HG02943 (cell line): ENCODE results near the gene COMMD4.
"Not testable (repeated sequence)": the region's sequence is repeated elsewhere in the genome, so short reads cannot be mapped to it uniquely, and the experiment has no call there.

Experiments
- ATAC-seq: cut with Tn5 transposase; IDR thresholded peaks from one replicate; pipeline ENCODE4 v1.9.1; 2021; ENCODE audit warnings: mild to moderate bottlenecking, low read depth, moderate library complexity; ENCODE audit not compliant: unreplicated experiment

Gene COMMD4

GRCh38 chr15:75335705-75336355 lies at the start of gene COMMD4:
COMMD4 (plus strand) TSS chr15:75336063; CDS start chr15:75336090, 27 bp downstream.
- ATAC-seq: no peak

DNA sequence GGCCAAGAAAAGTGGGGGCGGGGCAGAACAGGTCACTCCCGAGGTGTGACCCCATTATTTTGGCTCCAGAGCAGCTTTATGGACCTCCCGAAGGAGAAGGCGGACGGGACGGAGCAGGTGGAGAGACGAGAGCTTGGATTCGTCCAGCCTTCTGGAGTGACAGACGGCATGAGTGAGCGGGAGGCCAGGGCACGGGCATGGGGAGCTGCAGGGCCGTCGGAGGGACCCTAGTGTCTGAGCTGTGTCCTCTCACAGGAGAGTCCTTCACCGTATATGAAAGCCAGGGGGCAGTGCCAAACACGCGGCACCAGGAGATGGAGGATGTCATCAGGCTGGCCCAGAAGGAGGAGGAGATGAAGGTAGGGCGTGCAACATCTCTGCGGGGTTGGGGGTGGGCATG lies 42.2 kb upstream of the COMMD4 start:
- ATAC-seq: not testable (repeated sequence)

DNA sequence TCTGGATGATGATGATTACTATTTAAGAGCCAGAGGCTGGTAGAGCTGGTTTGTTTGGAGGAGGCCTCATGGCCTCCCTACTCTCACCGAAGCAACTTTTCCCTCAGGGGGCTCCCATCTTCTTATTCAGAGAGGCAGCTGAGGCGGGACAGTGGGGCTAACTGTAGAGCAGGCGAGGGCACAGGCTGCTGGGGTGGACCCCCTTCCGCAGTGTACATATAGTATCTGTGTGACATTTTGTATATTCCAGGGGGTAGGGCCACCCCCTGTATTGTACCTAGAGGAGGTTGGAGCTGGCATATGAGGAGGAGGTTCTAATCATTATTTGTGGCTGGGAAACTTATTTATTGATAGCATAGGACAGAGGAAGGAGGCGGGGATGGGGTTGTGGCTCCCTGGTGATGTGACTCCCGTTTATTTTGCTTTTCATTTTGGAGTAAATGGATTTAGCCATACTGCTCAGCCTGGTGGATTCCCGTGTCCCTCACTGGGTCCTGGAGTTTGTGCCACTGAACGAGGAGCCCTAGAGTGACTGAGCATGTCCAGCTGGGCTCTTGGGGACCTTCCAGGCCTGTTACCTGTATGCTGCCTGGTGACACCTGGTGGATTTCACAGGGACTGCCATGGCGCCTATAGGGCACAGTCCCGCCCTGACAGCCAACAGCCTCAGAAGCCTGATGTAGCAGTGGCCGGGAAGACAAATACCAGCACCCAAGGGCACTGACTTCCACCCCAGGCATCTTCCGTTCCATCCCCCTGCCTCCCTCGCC lies 37.1 kb upstream of the COMMD4 start:
- not testable (repeated sequence) for ATAC-seq

DNA sequence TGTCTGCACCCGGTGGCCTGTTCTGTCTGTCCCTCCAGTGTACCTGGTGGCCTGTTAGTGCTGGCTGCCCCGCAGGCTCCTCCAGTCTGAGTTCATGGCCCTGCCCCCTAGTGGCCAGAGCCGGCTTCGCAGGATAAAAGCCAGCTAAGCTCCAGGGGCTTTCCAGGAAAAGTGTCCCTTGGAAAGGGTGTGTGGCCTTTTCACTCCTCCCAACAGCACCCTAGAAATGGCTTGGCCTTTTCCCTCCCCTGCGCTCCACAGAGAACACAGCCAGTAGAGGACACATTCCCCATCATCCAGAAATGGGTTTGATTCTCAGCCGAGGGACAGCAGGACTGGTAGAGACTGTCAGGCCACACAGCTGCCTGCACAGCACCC lies 36.6 kb upstream of the COMMD4 start:
- ATAC-seq: not testable (repeated sequence)

- ATAC-seq: not testable (repeated sequence)
These were observed 35.8 kb upstream of the COMMD4 start for GRCh38 chr15:75300026-75300425.

DNA sequence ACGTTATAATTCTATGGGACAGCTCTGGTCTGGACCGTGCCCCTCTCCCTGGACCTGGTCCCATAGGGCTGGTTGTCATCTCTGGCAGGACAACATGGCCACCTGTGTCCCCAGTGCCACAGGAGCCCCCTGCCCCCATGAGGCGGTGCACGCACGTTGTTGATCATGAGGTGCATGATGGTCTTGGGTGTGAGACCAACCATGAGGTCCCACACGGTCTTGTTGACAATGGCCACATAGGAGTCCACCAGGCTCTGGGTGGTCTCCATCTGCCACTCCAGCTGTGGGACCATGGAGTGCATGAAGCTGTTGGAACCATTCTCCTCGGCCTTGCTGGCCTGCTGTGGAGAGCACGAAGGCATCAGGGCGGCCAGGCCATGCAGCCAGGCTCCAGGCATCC lies 33.5 kb upstream of the COMMD4 start:
- ATAC-seq: no peak

GRCh38 chr15:75302753-75303152 lies 33.1 kb upstream of the COMMD4 start:
- not testable (repeated sequence) for ATAC-seq

DNA sequence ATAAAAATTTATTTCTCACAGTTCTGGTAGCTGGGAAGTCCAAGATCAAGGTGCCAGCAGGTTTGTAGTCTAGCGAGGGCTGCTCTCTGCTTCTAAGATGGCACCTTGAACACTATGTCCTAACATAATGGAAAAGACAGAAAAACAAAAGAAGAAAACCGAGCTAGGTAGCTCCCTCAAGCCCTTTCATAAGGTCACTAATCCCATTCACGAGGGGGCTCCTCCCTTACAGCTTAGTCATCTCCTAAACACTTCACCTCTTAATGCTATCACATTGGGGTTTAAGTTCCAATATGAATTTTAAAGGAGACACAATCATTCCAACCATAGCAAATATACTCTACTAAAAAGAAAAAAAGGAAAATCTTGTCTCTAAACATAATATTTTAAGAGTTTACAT lies 29.7 kb upstream of the COMMD4 start:
- no peak for ATAC-seq

- no peak for ATAC-seq
These were observed 28.0 kb upstream of the COMMD4 start for GRCh38 chr15:75307778-75308390.

DNA sequence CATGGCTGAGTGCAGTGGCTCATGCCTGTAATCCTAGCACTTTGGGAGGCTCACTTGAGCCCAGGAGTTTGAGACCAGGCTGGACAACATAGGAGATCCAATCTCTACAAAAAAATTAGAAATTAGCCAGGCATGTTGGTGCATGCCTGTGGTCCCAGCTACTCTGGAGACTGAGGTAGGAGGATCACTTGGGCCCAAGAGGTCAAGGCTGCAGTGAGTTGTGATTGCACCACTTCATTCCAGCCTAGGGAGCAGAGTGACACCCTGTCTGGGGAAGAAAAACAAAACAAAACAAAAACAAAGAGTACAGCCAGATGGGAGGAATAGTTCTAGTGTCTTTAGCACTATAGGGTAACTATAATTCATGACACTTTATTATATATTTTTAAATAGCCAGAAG lies 26.2 kb upstream of the COMMD4 start:
- ATAC-seq: no peak

GRCh38 chr15:75312548-75312947 lies 23.3 kb upstream of the COMMD4 start:
- ATAC-seq: not testable (repeated sequence)

GRCh38 chr15:75313116-75313845 lies 22.6 kb upstream of the COMMD4 start:
- no peak for ATAC-seq

DNA sequence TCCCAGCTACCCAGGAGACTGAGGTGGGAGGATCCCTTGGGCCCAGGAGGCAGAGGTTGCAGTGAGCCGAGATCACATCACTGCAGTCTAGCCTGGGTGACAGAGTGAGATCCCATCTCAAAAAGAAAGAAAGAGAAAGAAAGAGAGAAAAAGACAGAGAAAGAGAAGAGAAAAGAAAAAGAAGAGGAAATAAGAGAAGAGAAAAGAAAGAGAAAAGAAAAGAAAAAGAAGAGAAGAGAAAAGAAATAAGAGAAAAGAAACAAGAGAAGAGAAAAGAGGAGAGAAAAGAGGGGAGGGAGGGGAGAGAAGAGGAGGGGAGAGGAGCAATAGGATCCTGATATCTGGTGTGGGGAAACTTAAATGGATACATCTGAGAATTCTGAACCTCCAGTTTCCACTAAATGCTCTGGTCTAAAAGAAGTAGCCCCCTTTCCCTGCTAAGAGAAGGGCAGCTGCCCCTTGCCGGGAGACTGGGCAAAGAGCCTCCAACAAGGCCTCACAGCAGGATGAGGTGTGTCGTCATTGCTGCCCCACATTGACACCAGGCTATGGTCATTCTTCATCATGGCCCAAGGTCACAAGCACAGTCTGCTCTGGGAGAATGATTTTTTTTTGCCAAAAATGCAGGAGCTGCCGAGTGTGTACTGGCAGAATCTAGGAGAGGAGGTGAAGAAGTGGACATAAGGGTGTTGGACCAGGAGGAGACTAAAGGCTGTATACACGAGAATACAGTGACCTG lies 21.1 kb upstream of the COMMD4 start:
- no peak for ATAC-seq

GRCh38 chr15:75319231-75319897 lies 16.5 kb upstream of the COMMD4 start:
- ATAC-seq: not testable (repeated sequence)

- ATAC-seq: no peak
These were observed 14.2 kb upstream of the COMMD4 start for GRCh38 chr15:75321711-75322110.

DNA sequence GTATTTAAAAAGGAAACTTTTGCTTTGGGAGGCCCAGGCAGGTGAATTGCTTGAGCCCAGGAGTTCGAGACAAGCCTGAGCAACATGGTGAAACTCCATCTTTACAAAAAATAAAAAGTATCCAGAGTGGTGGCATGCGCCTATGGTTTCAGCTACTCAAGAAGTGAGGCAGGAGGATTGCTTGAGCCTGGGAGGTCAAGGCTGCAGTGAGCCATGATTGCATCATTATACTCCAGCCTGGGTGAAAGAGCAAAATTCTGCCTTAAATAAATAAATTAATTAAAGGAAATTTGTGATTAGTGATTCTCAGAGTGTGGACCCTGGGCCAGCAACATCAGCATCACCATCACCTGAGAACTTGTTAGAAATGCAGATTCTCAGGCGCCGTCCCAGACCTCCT lies 9.9 kb upstream of the COMMD4 start:
- ATAC-seq: no peak

DNA sequence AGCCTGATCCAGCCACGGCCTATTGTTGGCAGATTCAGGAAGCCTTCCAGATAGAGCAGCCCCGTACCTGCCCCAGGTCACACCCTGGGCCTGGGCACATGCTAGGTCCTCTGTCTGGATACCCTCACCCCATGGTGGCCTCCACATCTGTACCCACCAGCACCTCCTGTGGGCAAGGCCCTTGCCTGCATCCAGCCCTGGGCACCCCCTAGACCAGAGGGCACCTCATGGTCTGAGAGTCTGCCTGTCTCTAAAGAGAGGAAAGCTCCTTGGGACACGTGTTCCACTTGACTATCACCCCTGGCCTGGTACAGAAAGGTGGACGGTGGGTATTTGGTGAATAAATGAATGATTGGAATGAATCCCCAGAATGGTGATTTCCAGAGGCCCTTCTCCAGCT lies 8.9 kb upstream of the COMMD4 start:
- ATAC-seq: no peak

DNA sequence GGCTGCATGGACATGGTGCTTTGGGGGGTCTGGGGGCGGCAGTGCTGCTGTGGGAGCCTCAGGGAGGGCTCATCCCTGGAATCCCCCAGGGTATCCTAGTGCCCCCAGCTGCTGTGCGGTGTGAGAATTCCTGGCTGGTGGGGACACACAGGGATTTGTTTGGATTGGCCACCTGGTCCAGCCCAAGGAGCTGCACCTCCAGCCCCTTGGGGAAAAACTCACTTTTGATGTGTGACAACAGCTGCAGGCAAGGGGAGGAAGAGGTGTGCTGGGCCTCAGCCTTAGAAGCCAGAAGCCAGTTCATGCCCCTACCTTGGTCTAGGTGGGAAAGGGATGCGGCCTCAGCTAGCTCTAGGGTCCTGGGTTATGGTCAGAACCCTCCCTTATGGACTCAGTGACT lies 8.4 kb upstream of the COMMD4 start:
- ATAC-seq: no peak

DNA sequence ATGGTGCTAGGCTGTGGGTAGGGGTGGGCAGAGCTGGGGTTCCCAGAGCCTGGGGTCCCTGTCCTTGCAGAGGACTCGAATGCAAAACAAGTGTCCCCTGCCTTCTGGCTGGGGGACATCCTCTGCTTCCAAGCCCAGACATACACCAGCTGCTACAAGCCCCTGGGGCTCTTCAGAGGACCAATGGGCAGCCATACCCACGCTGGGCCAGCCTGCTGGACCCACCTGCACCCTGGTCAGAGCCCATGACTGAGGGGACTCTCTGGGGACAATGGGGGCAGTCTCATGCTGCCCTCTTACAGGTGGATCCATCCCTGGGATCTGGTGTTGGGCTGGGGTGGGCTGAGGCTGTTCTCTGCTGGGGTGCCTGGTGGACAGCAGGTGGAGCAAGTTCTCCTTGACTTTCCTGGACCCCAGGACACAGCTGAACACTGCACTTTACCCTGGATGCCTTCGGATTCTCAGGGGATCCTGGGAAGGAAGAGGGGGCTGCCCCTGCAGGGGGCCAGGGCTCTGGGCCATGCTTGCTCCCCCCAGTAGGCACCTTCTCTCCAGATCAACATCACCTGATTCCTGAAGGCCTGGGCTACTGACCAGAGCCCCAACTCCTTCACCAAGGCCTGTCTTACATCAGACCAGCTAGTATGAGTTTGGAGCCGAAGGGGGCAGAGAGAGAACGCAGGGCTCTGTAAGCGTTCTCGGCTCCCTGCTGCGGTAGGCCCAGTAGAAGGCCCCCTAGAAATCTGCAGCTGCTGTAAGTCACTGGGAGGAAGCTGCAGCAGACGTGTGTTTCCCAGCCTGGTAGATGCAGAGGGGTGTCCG lies 7.2 kb upstream of the COMMD4 start:
- no peak for ATAC-seq
